ENCODE measurements around the gene CTNNA1. TPM values are rescaled to one million over a fixed set of nuclear protein-coding genes. Genes with fewer than 3 reads are reported as not detected.

CTNNA1 gene
- total and polyA plus RNA-seq, 2 experiments from 2014 or later, result 194 to 393 TPM

GRCh38 chr5:138722544-138723177 is 30.6 kb upstream of the CTNNA1 start:
- no peak overlapping the region for H2AFZ ChIP-seq
- peaks cover 18% of the 10 kb centered on the region for H3K4me1 ChIP-seq (ENCODE audit: insufficient read depth)
- no peaks in the 10 kb centered on the region for H4K20me1 ChIP-seq (ENCODE audit: insufficient read depth)
- no peaks in the 10 kb centered on the region for H3K9me2 ChIP-seq (ENCODE audit: insufficient read depth)
- H3F3A ChIP-seq (ENCODE audit: insufficient read depth), result peaks cover 9% of the 10 kb centered on the region; the same call in 1 of the 2 replicates
- H3K9ac ChIP-seq, result no peak overlapping the region
- no peak overlapping the region for H3K4me2 ChIP-seq (ENCODE audit: unreplicated experiment)
- DNase-seq, result no peak
- H3K4me3 ChIP-seq, result no peak overlapping the region
- in situ Hi-C loops (cut with MboI), result no loop called here
- WGBS, 2 experiments (ENCODE audit: low coverage in 1 of 2, low lambda C conversion rate in 2 of 2, missing lambda C conversion rate in 2 of 2), result 80 to 81% methylated on average over 10 of the region's 10 CpGs
- H3K9me3 ChIP-seq (ENCODE audit: low read depth), result no peaks in the 10 kb centered on the region
- no peaks in the 10 kb centered on the region for H3K79me2 ChIP-seq (ENCODE audit: insufficient read depth)
- no peaks in the 10 kb centered on the region for H3K36me3 ChIP-seq (ENCODE audit: low read depth)
- TF ChIP-seq EZH2phosphoT487 (IDR thresholded peaks at IDR 0.05; ENCODE audit: insufficient read depth, low read depth) (no peak), EZH2 (IDR thresholded peaks at IDR 0.05; ENCODE audit: insufficient read depth, poor library complexity, severe bottlenecking) (no peak)
- H3K27ac ChIP-seq, result no peak overlapping the region
- no peaks in the 10 kb centered on the region for H3K27me3 ChIP-seq (replicated peaks; ENCODE audit: insufficient read depth)

- no peak overlapping the region for H3K4me3 ChIP-seq
- peak overlapping the region; percentile 95; the same call in 1 of the 2 replicates for H2AFZ ChIP-seq
- peak overlapping the region; percentile 66 for H3K4me2 ChIP-seq (ENCODE audit: unreplicated experiment)
- peak overlapping the region; percentile 82 for H3K27ac ChIP-seq
- H3K9me2 ChIP-seq (ENCODE audit: insufficient read depth), result no peaks in the 10 kb centered on the region
- no peaks in the 10 kb centered on the region for H3K27me3 ChIP-seq (replicated peaks; ENCODE audit: insufficient read depth)
- peak; percentile 70 for DNase-seq
- H3K9ac ChIP-seq, result peak overlapping the region; percentile 81; the same call in 1 of the 2 replicates
- no peaks in the 10 kb centered on the region for H3K36me3 ChIP-seq (ENCODE audit: low read depth)
- H3F3A ChIP-seq (ENCODE audit: insufficient read depth), result peaks cover 9% of the 10 kb centered on the region; the same call in 1 of the 2 replicates
- H3K9me3 ChIP-seq (ENCODE audit: low read depth), result no peaks in the 10 kb centered on the region
- in situ Hi-C loops (cut with MboI), result no loop called here
- WGBS, 2 experiments (ENCODE audit: low coverage in 1 of 2, low lambda C conversion rate in 2 of 2, missing lambda C conversion rate in 2 of 2), result 50 to 52% methylated on average over 5 of the region's 5 CpGs
- H3K79me2 ChIP-seq (ENCODE audit: insufficient read depth), result no peaks in the 10 kb centered on the region
- H3K4me1 ChIP-seq (ENCODE audit: insufficient read depth), result peaks cover 18% of the 10 kb centered on the region
- no peak for TF ChIP-seq EZH2 (IDR thresholded peaks at IDR 0.05; ENCODE audit: insufficient read depth, poor library complexity, severe bottlenecking)
- TF ChIP-seq EZH2phosphoT487 (IDR thresholded peaks at IDR 0.05; ENCODE audit: insufficient read depth, low read depth), result no peak
- H4K20me1 ChIP-seq (ENCODE audit: insufficient read depth), result no peaks in the 10 kb centered on the region
Observed at GRCh38 chr5:138724470-138725146, 28.6 kb upstream of the CTNNA1 start.

GRCh38 chr5:138725153-138725817 is 27.9 kb upstream of the CTNNA1 start:
- Histone ChIP-seq H3K9me2 (ENCODE audit: insufficient read depth) (no peaks in the 10 kb centered on the region), H3K9ac (peak overlapping the region; percentile 81), H2AFZ (peak overlapping the region; percentile 95), H3K4me2 (ENCODE audit: unreplicated experiment) (peak overlapping the region; percentile 66), H3K27ac (peak overlapping the region; percentile 82), H3K79me2 (ENCODE audit: insufficient read depth) (no peaks in the 10 kb centered on the region), H3F3A (ENCODE audit: insufficient read depth) (peaks cover 9% of the 10 kb centered on the region; the same call in 1 of the 2 replicates), H3K36me3 (ENCODE audit: low read depth) (no peaks in the 10 kb centered on the region), H3K4me3 (peak overlapping the region; percentile 60), H4K20me1 (ENCODE audit: insufficient read depth) (no peaks in the 10 kb centered on the region), H3K27me3 (replicated peaks; ENCODE audit: insufficient read depth) (no peaks in the 10 kb centered on the region), H3K4me1 (ENCODE audit: insufficient read depth) (peaks cover 18% of the 10 kb centered on the region), H3K9me3 (ENCODE audit: low read depth) (no peaks in the 10 kb centered on the region)
- in situ Hi-C loops (cut with MboI), result no loop called here
- peak; percentile 85 for DNase-seq
- TF ChIP-seq EZH2phosphoT487 (IDR thresholded peaks at IDR 0.05; ENCODE audit: insufficient read depth, low read depth), result no peak
- no peak for TF ChIP-seq EZH2 (IDR thresholded peaks at IDR 0.05; ENCODE audit: insufficient read depth, poor library complexity, severe bottlenecking)
- 15 to 23% methylated on average over 12 of the region's 12 CpGs for WGBS, 2 experiments (ENCODE audit: low coverage in 1 of 2, low lambda C conversion rate in 2 of 2, missing lambda C conversion rate in 2 of 2)

GRCh38 chr5:138725818-138726416 is 27.3 kb upstream of the CTNNA1 start:
- Histone ChIP-seq H3K4me3 (peak overlapping the region; percentile 60), H3F3A (ENCODE audit: insufficient read depth) (peaks cover 9% of the 10 kb centered on the region; the same call in 1 of the 2 replicates), H3K4me1 (ENCODE audit: insufficient read depth) (peaks cover 18% of the 10 kb centered on the region), H4K20me1 (ENCODE audit: insufficient read depth) (no peaks in the 10 kb centered on the region), H3K9me3 (ENCODE audit: low read depth) (no peaks in the 10 kb centered on the region), H3K79me2 (ENCODE audit: insufficient read depth) (no peaks in the 10 kb centered on the region), H3K9ac (peak overlapping the region; percentile 81), H3K9me2 (ENCODE audit: insufficient read depth) (no peaks in the 10 kb centered on the region), H3K4me2 (ENCODE audit: unreplicated experiment) (peak overlapping the region; percentile 66), H3K27ac (peak overlapping the region; percentile 82), H3K27me3 (replicated peaks; ENCODE audit: insufficient read depth) (no peaks in the 10 kb centered on the region), H3K36me3 (ENCODE audit: low read depth) (no peaks in the 10 kb centered on the region), H2AFZ (peak overlapping the region; percentile 95)
- in situ Hi-C loops (cut with MboI), result no loop called here
- 29 to 35% methylated on average over 6 of the region's 6 CpGs for WGBS, 2 experiments (ENCODE audit: low coverage in 1 of 2, low lambda C conversion rate in 2 of 2, missing lambda C conversion rate in 2 of 2)
- DNase-seq, result peak; percentile 60
- TF ChIP-seq EZH2 (IDR thresholded peaks at IDR 0.05; ENCODE audit: insufficient read depth, poor library complexity, severe bottlenecking), result no peak
- TF ChIP-seq EZH2phosphoT487 (IDR thresholded peaks at IDR 0.05; ENCODE audit: insufficient read depth, low read depth), result no peak
